Suprapubic skin (tissue), 4 donors: ENCODE results near the gene SARS1. TPM values are rescaled to one million over a fixed set of nuclear protein-coding genes. Genes with fewer than 3 reads are reported as not detected.

Experiments
- DNase-seq, 2 donors: peaks; one replicate each; pipeline ENCODE4 v3.0.0-alpha.2; 2019; ENCODE audit warnings: low spot score in 2 of 2
- H3K27ac ChIP-seq: fragments of 200-600 bp; sonication (generic); one replicate; pipeline ENCODE4 v1.5.1; 2019
- H3K27me3 ChIP-seq: fragments of 200-600 bp; sonication (generic); one replicate; pipeline ENCODE4 v1.5.1; 2019
- H3K36me3 ChIP-seq: fragments of 200-600 bp; sonication (generic); one replicate; pipeline ENCODE4 v1.5.1; 2019
- H3K4me1 ChIP-seq: fragments of 200-600 bp; sonication (generic); one replicate; pipeline ENCODE4 v1.5.1; 2019
- H3K4me3 ChIP-seq: fragments of 200-600 bp; sonication (generic); one replicate; pipeline ENCODE4 v1.5.1; 2019; ENCODE audit warnings: mild to moderate bottlenecking
- H3K9me3 ChIP-seq: fragments of 200-600 bp; sonication (generic); one replicate; pipeline ENCODE4 v1.5.1; 2019
- EP300 ChIP-seq: sonication (generic); formaldehyde crosslinking; IDR thresholded peaks from one replicate; pipeline ENCODE4 v1.6.1; 2017; ENCODE audit warnings: antibody characterized with exemption
- POLR2A ChIP-seq, 2 donors: fragments of 450-650 bp; IDR thresholded peaks; one replicate each; pipeline ENCODE4 v1.6.1; 2017; ENCODE audit warnings: antibody characterized with exemption in 2 of 2, mild to moderate bottlenecking in 2 of 2, moderate library complexity in 2 of 2
- POLR2AphosphoS5 ChIP-seq, 3 donors: sonication (generic); formaldehyde crosslinking; IDR thresholded peaks; one replicate each; pipeline ENCODE4 v1.6.1; 2017; ENCODE audit warnings: antibody characterized with exemption in 3 of 3
- WGBS: methylation state at CpG from one replicate; pipeline ENCODE4 v1.1.5; 2018; 5-methylcytosine and 5-hydroxymethylcytosine counted together
- total RNA-seq, 4 donors: library from RNA; depleted of rRNA; stranded (reverse); fragments of >200 nt; gene quantifications; one replicate each; pipeline ENCODE4 v1.1.0, GENCODE V29; 2016
- TF ChIP-seq, protein P1 (sequence below), 2 donors: fragments of 200-600 bp in 1 of 2; fragments of 450-650 bp in 1 of 2; sonication (generic) in 1 of 2; IDR thresholded peaks; one replicate each; pipeline ENCODE4 v1.5.1; 2016 to 2019; ENCODE audit warnings: antibody characterized with exemption in 2 of 2, mild to moderate bottlenecking in 1 of 2, moderate library complexity in 1 of 2

SARS1 gene
- total RNA-seq, 4 donors from 2014 or later = 144 to 169 (median 160) TPM

DNA sequence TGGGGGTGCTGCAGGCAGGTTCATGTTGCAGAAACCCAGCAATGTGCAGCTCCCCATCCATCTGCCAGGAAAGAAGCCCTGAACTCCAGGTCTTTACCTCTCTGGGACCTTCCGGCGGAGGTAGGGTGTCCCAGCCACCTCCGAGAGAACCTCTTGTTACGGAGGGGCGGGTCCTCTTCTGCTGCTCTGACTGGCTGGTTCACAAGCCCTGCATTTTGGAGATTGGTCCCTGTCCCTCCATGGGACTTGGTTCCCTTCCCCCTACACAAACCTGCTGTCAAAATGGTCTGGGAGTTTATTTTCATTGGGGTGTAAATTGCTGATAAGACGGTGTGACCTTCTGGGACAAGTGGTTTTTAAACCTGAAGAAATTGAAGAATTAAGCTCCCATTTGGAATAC is 27.6 kb downstream of the SARS1 start:
- H3K36me3 ChIP-seq = peaks cover 31% of the 10 kb centered on the region
- peak overlapping the region; percentile 87 for H3K27ac ChIP-seq
- WGBS = 44% methylated on average over 6 of the region's 6 CpGs
- H3K9me3 ChIP-seq = no peaks in the 10 kb centered on the region
- TF ChIP-seq, protein P1, sequence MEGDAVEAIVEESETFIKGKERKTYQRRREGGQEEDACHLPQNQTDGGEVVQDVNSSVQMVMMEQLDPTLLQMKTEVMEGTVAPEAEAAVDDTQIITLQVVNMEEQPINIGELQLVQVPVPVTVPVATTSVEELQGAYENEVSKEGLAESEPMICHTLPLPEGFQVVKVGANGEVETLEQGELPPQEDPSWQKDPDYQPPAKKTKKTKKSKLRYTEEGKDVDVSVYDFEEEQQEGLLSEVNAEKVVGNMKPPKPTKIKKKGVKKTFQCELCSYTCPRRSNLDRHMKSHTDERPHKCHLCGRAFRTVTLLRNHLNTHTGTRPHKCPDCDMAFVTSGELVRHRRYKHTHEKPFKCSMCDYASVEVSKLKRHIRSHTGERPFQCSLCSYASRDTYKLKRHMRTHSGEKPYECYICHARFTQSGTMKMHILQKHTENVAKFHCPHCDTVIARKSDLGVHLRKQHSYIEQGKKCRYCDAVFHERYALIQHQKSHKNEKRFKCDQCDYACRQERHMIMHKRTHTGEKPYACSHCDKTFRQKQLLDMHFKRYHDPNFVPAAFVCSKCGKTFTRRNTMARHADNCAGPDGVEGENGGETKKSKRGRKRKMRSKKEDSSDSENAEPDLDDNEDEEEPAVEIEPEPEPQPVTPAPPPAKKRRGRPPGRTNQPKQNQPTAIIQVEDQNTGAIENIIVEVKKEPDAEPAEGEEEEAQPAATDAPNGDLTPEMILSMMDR (IDR thresholded peaks at IDR 0.05) = no peak
- no peak for TF ChIP-seq EP300
- TF ChIP-seq POLR2AphosphoS5 (IDR thresholded peaks at IDR 0.05) = no peak
- TF ChIP-seq POLR2A (IDR thresholded peaks at IDR 0.05) = no peak
- no peak overlapping the region for H3K4me3 ChIP-seq
- H3K27me3 ChIP-seq = no peaks in the 10 kb centered on the region
- H3K4me1 ChIP-seq = peaks cover 40% of the 10 kb centered on the region
- no peak for DNase-seq

DNA sequence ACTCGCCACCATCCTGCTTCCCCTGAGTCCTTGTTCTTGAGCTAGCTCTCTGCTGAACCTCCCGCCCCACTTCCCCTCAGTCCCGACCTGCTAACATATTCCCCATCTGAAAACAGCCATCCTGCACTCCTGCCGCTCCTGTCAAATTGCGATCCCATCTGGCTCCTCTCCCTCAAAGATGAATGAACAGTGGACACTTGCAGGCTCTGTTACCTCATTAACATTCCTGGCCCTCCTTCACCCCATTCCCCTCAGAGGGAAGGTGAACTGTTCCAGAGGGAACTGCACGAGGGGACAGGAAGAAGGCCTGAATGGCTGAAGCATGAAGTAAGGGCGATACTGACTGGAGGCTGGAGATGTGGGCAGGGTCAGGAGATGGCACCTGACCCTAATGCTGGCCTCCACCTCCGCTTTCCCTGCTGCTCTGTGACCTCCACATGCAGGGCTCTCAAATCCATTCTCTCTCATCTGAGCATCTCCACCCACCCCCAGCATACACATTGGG is 28.2 kb downstream of the SARS1 start:
- 41% methylated on average over 8 of the region's 8 CpGs for WGBS

DNA sequence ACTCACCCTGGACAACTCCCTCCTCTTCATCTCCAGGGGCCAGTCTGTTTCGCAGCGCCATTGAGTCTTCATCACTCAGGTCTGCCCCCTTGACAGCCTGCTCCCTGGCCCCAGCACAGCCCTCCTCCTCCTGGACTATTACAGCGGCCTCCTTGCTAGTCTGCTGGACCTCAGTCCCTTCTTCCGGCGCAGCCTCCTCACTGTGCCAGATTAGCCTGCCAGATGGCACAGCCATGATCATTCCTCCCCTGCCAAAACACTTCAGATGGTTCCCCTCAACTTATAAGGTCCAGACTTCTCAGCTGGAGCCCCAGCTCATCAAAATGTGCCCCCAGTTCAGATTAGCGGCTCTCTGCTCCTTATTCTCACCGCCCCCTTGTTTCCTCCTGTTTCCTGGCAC is 28.7 kb downstream of the SARS1 start:
- H3K36me3 ChIP-seq = peaks cover 20% of the 10 kb centered on the region
- no peak for TF ChIP-seq EP300
- TF ChIP-seq POLR2A (IDR thresholded peaks at IDR 0.05) = no peak
- TF ChIP-seq, protein P1 (IDR thresholded peaks at IDR 0.05) = no peak
- no peak for TF ChIP-seq POLR2AphosphoS5 (IDR thresholded peaks at IDR 0.05)
- peaks cover 40% of the 10 kb centered on the region for H3K4me1 ChIP-seq
- peak in 1 of 2 donors; percentile 56 for DNase-seq
- H3K9me3 ChIP-seq = no peaks in the 10 kb centered on the region
- H3K27me3 ChIP-seq = no peaks in the 10 kb centered on the region
- WGBS = 48% methylated on average over 7 of the region's 7 CpGs
- H3K27ac ChIP-seq = no peak overlapping the region
- no peak overlapping the region for H3K4me3 ChIP-seq

More for the DNA sequence above, 28.2 kb downstream of the SARS1 start:
- no peak overlapping the region for H3K27ac ChIP-seq
- TF ChIP-seq POLR2A (IDR thresholded peaks at IDR 0.05) = no peak
- TF ChIP-seq POLR2AphosphoS5 (IDR thresholded peaks at IDR 0.05) = no peak
- TF ChIP-seq EP300 = no peak
- TF ChIP-seq, protein P1 (IDR thresholded peaks at IDR 0.05) = no peak
- DNase-seq = no peak
- H3K9me3 ChIP-seq = no peaks in the 10 kb centered on the region
- peaks cover 40% of the 10 kb centered on the region for H3K4me1 ChIP-seq
- H3K27me3 ChIP-seq = no peaks in the 10 kb centered on the region
- H3K4me3 ChIP-seq = no peak overlapping the region
- peaks cover 25% of the 10 kb centered on the region for H3K36me3 ChIP-seq

DNA sequence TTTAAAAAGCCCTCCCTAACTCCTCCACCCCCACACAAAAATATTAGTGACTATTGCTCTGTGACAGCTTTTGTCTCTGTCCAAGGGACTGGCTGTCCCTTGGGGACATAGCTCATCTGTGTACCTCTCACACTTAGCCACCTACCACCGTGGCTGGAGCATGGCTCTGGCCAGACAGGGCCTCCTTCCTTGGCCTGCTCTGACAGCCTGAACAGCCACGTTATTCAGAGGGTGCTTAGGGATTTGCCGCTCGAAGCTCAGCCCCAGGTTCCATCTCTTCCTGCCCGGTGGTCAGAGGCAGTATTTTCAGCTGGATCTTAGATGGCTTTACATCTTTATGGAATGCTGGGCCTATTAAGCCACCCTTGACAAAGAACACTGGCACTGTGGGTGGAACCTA is 29.5 kb downstream of the SARS1 start:
- 82% methylated on average over 5 of the region's 5 CpGs for WGBS
- Histone ChIP-seq H3K27me3 (no peaks in the 10 kb centered on the region), H3K9me3 (no peaks in the 10 kb centered on the region), H3K36me3 (peaks cover 12% of the 10 kb centered on the region), H3K4me3 (no peak overlapping the region), H3K27ac (no peak overlapping the region), H3K4me1 (peaks cover 40% of the 10 kb centered on the region)
- TF ChIP-seq, protein P1 (IDR thresholded peaks at IDR 0.05) = no peak
- TF ChIP-seq EP300 = no peak
- no peak for TF ChIP-seq POLR2AphosphoS5 (IDR thresholded peaks at IDR 0.05)
- TF ChIP-seq POLR2A (IDR thresholded peaks at IDR 0.05) = no peak
- peak in 1 of 2 donors; percentile 66 for DNase-seq

DNA sequence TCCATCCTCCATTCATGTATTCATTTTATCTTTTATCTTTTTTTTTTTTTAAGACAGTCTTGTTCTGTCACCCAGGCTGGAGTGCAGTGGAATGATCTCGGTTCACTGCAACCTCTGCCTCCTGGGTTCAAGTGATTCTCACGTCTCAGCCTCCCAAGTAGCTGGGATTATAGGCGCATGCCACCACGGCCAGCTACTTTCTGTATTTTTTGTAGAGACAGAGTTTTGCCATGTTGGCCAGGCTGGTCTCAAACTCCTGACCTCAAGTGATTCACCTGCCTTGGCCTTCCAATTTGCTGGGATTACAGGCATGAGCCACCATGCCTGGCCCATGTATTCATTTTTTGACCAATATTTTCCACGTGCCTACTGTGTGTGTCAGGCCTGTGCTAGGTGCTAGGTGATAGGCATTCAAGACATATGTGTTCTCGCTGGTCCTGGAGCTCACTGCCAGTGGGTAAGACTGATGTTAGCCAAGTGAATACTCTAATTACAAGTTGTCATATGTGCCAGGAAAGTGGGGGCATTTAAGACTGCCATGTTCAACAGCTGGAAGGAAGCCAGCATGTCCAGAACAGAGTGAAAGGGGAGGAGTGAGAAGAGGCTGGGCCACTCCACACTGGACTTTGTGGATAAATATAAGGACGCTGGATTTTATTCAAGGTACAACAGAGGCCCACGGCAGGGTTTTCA is 30.3 kb downstream of the SARS1 start:
- Histone ChIP-seq H3K4me3 (no peak overlapping the region), H3K4me1 (peaks cover 40% of the 10 kb centered on the region), H3K9me3 (no peaks in the 10 kb centered on the region), H3K36me3 (peaks cover 4% of the 10 kb centered on the region), H3K27ac (no peak overlapping the region), H3K27me3 (no peaks in the 10 kb centered on the region)
- WGBS = 81% methylated on average over 8 of the region's 8 CpGs
- no peak for TF ChIP-seq POLR2A (IDR thresholded peaks at IDR 0.05)
- TF ChIP-seq, protein P1 (IDR thresholded peaks at IDR 0.05) = no peak
- no peak for TF ChIP-seq POLR2AphosphoS5 (IDR thresholded peaks at IDR 0.05)
- peak in 1 of 2 donors; percentile 28 for DNase-seq
